Uterus (tissue), 4 donors: ENCODE results near the gene FMNL2. TPM values are rescaled to one million over a fixed set of nuclear protein-coding genes. Genes with fewer than 3 reads are reported as not detected.

Experiments used
- DNase-seq, 2 donors: peaks; one replicate each; pipeline ENCODE4 v3.0.0-alpha.2; 2019 to 2020
- H3K27ac ChIP-seq, 2 donors: fragments of 200-600 bp; sonication (generic); 1 replicate in 1 of 2; 2 replicates in 1 of 2; pipeline ENCODE4 v1.5.1; 2016 to 2018
- H3K27me3 ChIP-seq, 2 donors: fragments of 200-600 bp; sonication (generic); one replicate each; pipeline ENCODE4 v1.5.1; 2018 to 2019; ENCODE audit warnings: control low read depth in 1 of 2
- H3K36me3 ChIP-seq, 2 donors: fragments of 200-600 bp; sonication (generic); one replicate each; pipeline ENCODE4 v1.5.1; 2019; ENCODE audit warnings: control low read depth in 1 of 2
- H3K4me1 ChIP-seq, 2 donors: fragments of 200-600 bp; sonication (generic); one replicate each; pipeline ENCODE4 v1.5.1; 2018 to 2019; ENCODE audit warnings: control low read depth in 1 of 2
- H3K4me3 ChIP-seq, 2 donors: fragments of 200-600 bp; sonication (generic); 1 replicate in 1 of 2; 2 replicates in 1 of 2; pipeline ENCODE4 v1.5.1; 2018 to 2019; ENCODE audit warnings: mild to moderate bottlenecking in 1 of 2
- H3K9me3 ChIP-seq, 2 donors: fragments of 200-600 bp; sonication (generic); one replicate each; pipeline ENCODE4 v1.5.1; 2019; ENCODE audit warnings: control low read depth in 1 of 2
- CTCF ChIP-seq, 4 experiments: fragments of 200-600 bp in 2 of 4; fragments of 450-650 bp in 2 of 4; sonication (generic) in 2 of 4; IDR thresholded peaks; one replicate each; pipeline ENCODE4 v1.5.1; 2016 to 2019; ENCODE audit warnings: antibody characterized with exemption in 4 of 4, mild to moderate bottlenecking in 2 of 4, moderate library complexity in 1 of 4
- POLR2A ChIP-seq, 2 donors: fragments of 450-650 bp; IDR thresholded peaks; one replicate each; pipeline ENCODE4 v1.6.1; 2016; ENCODE audit warnings: antibody characterized with exemption in 2 of 2, mild to moderate bottlenecking in 1 of 2, moderate library complexity in 1 of 2
- intact Hi-C: fragments of 100-400 bp; cut with DNase I; formaldehyde crosslinking; loops from one replicate; pipeline ENCODE4 v1.15.1; 2023; ENCODE audit warnings: low total_unique reads
- total RNA-seq, 4 donors: library from RNA; depleted of rRNA in 3 of 4; stranded (reverse); fragments of >200 nt in 3 of 4; gene quantifications; one replicate each; pipeline versions ENCODE4 v1.1.0 to v1.2.4, GENCODE V29; 2014 to 2023
- donor health status: DM: yes; HTN: yes; CAD: no.

Gene FMNL2
- total RNA-seq, 4 donors from 2014 or later: 10.0 to 66.9 (median 33.4) TPM

GRCh38 chr2:152344579-152345195 lies 9.7 kb downstream of the FMNL2 start:
- Histone ChIP-seq H3K36me3 (no peaks in the 10 kb centered on the region), H3K27me3 (no peaks in the 10 kb centered on the region), H3K4me1 (no peaks in the 10 kb centered on the region), H3K4me3 (no peak overlapping the region), H3K27ac (no peak overlapping the region), H3K9me3 (no peaks in the 10 kb centered on the region)
- intact Hi-C loops: no loop called here
- DNase-seq: no peak
- no peak for TF ChIP-seq POLR2A (IDR thresholded peaks at IDR 0.05)
- no peak for TF ChIP-seq CTCF (IDR thresholded peaks at IDR 0.05)

GRCh38 chr2:152347076-152347475 lies 12.1 kb downstream of the FMNL2 start:
- no peaks in the 10 kb centered on the region for H3K9me3 ChIP-seq
- intact Hi-C loops: no loop called here

GRCh38 chr2:152348388-152348787 lies 13.4 kb downstream of the FMNL2 start:
- intact Hi-C loops: no loop called here
- no peaks in the 10 kb centered on the region for H3K36me3 ChIP-seq
- H3K4me1 ChIP-seq: no peaks in the 10 kb centered on the region
- DNase-seq: no peak
- TF ChIP-seq CTCF (IDR thresholded peaks at IDR 0.05): no peak
- no peak overlapping the region for H3K4me3 ChIP-seq
- no peak overlapping the region for H3K27ac ChIP-seq
- H3K27me3 ChIP-seq: no peaks in the 10 kb centered on the region
- H3K9me3 ChIP-seq: no peaks in the 10 kb centered on the region

More at GRCh38 chr2:152347076-152347475, 12.1 kb downstream of the FMNL2 start:
- Histone ChIP-seq H3K4me1 (no peaks in the 10 kb centered on the region), H3K27ac (no peak overlapping the region), H3K36me3 (no peaks in the 10 kb centered on the region), H3K27me3 (no peaks in the 10 kb centered on the region), H3K4me3 (no peak overlapping the region)
- TF ChIP-seq CTCF (IDR thresholded peaks at IDR 0.05): no peak
- no peak for TF ChIP-seq POLR2A (IDR thresholded peaks at IDR 0.05)
- DNase-seq: no peak

- no peak for TF ChIP-seq POLR2A (IDR thresholded peaks at IDR 0.05)
- intact Hi-C loops: no loop called here
- H3K27me3 ChIP-seq: no peaks in the 10 kb centered on the region
- H3K4me3 ChIP-seq: no peak overlapping the region
- H3K36me3 ChIP-seq: no peaks in the 10 kb centered on the region
- no peaks in the 10 kb centered on the region for H3K9me3 ChIP-seq
- H3K27ac ChIP-seq: no peak overlapping the region
- H3K4me1 ChIP-seq: no peaks in the 10 kb centered on the region
- no peak for DNase-seq
Observed at GRCh38 chr2:152349416-152349815, 14.4 kb downstream of the FMNL2 start.

GRCh38 chr2:152350155-152350679 lies 15.2 kb downstream of the FMNL2 start:
- TF ChIP-seq CTCF (IDR thresholded peaks at IDR 0.05): no peak
- TF ChIP-seq POLR2A (IDR thresholded peaks at IDR 0.05): no peak
- Histone ChIP-seq H3K9me3 (no peaks in the 10 kb centered on the region), H3K27me3 (no peaks in the 10 kb centered on the region), H3K4me3 (no peak overlapping the region), H3K27ac (no peak overlapping the region), H3K36me3 (no peaks in the 10 kb centered on the region), H3K4me1 (no peaks in the 10 kb centered on the region)
- DNase-seq: no peak
- intact Hi-C loops: no loop called here
